ENCODE measurements around the gene MPHOSPH10. TPM values are rescaled to one million over a fixed set of nuclear protein-coding genes. Genes with fewer than 3 reads are reported as not detected.
"Not testable (repeated sequence)": the region's sequence is repeated elsewhere in the genome, so short reads cannot be mapped to it uniquely, and the experiment has no call there.

Gene MPHOSPH10
- total RNA-seq, 1 donor from 2014 or later: 61.4 TPM

DNA sequence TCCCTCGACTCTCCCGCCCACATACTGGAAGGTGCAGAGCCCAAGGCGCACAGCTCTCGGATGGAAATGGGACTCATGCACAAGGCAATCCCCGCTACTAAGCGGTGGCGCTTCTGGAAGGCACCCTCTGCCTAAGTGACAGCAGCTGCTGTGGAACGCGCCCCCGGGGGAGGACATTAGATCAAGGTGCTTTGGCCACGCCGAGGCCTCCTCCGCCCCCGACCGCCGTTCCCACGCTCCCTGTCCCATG lies 607 bp upstream of the MPHOSPH10 start:
- Mint-ChIP-seq H3K27ac (ENCODE audit: unreplicated experiment) (no peak overlapping the region), H3K4me1 (ENCODE audit: low read depth, unreplicated experiment) (peaks cover 3% of the 10 kb centered on the region), H3K36me3 (ENCODE audit: unreplicated experiment) (no peaks in the 10 kb centered on the region), H3K4me3 (ENCODE audit: unreplicated experiment) (no peak overlapping the region), H3K9me3 (ENCODE audit: unreplicated experiment) (peaks cover 2% of the 10 kb centered on the region), H3K27me3 (ENCODE audit: unreplicated experiment) (peaks cover 2% of the 10 kb centered on the region)
- no peak for DNase-seq
- no peak for TF ChIP-seq CTCF (IDR thresholded peaks at IDR 0.05; ENCODE audit: partially characterized antibody, unreplicated experiment)

DNA sequence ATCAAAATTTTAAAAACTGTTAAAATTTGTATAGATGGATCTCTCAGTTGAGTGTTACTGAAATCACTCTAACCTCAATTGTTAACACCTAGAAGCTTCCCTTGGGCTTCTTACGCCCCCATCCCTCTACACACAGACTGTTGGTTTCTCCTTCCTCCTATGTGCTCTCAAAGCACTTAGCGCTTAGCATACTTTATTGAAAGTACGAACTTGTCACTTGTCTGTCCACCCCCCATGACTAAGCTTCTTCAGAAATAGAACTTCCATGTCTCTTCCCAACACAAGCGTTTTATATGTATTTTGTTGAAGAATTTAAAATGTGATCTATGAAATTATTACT lies 441 bp downstream of the MPHOSPH10 start:
- peaks cover 3% of the 10 kb centered on the region for H3K4me1 Mint-ChIP-seq (ENCODE audit: low read depth, unreplicated experiment)
- peaks cover 2% of the 10 kb centered on the region for H3K9me3 Mint-ChIP-seq (ENCODE audit: unreplicated experiment)
- H3K27me3 Mint-ChIP-seq (ENCODE audit: unreplicated experiment): no peaks in the 10 kb centered on the region
- H3K4me3 Mint-ChIP-seq (ENCODE audit: unreplicated experiment): no peak overlapping the region
- no peaks in the 10 kb centered on the region for H3K36me3 Mint-ChIP-seq (ENCODE audit: unreplicated experiment)
- no peak overlapping the region for H3K27ac Mint-ChIP-seq (ENCODE audit: unreplicated experiment)
- TF ChIP-seq CTCF (IDR thresholded peaks at IDR 0.05; ENCODE audit: partially characterized antibody, unreplicated experiment): no peak
- no peak for DNase-seq

GRCh38 chr2:71131387-71132166 lies 1.1 kb downstream of the MPHOSPH10 start:
- not testable (repeated sequence) for H3K9me3 Mint-ChIP-seq (ENCODE audit: unreplicated experiment); H3K27ac Mint-ChIP-seq (ENCODE audit: unreplicated experiment); H3K36me3 Mint-ChIP-seq (ENCODE audit: unreplicated experiment); H3K27me3 Mint-ChIP-seq (ENCODE audit: unreplicated experiment); H3K4me1 Mint-ChIP-seq (ENCODE audit: low read depth, unreplicated experiment); H3K4me3 Mint-ChIP-seq (ENCODE audit: unreplicated experiment); DNase-seq

GRCh38 chr2:71133603-71134002 lies 3.2 kb downstream of the MPHOSPH10 start:
- Mint-ChIP-seq H3K36me3 (ENCODE audit: unreplicated experiment) (peaks cover 5% of the 10 kb centered on the region), H3K4me3 (ENCODE audit: unreplicated experiment) (no peak overlapping the region), H3K4me1 (ENCODE audit: low read depth, unreplicated experiment) (peaks cover 2% of the 10 kb centered on the region), H3K27ac (ENCODE audit: unreplicated experiment) (peak overlapping the region; percentile 25), H3K27me3 (ENCODE audit: unreplicated experiment) (no peaks in the 10 kb centered on the region), H3K9me3 (ENCODE audit: unreplicated experiment) (peaks cover 2% of the 10 kb centered on the region)
- no peak for DNase-seq
- no peak for TF ChIP-seq CTCF (IDR thresholded peaks at IDR 0.05; ENCODE audit: partially characterized antibody, unreplicated experiment)

GRCh38 chr2:71136174-71136573 lies 5.7 kb downstream of the MPHOSPH10 start:
- no peak for TF ChIP-seq CTCF (IDR thresholded peaks at IDR 0.05; ENCODE audit: partially characterized antibody, unreplicated experiment)
- H3K9me3 Mint-ChIP-seq (ENCODE audit: unreplicated experiment): no peaks in the 10 kb centered on the region
- no peak overlapping the region for H3K27ac Mint-ChIP-seq (ENCODE audit: unreplicated experiment)
- H3K4me3 Mint-ChIP-seq (ENCODE audit: unreplicated experiment): no peak overlapping the region
- peaks cover 5% of the 10 kb centered on the region for H3K36me3 Mint-ChIP-seq (ENCODE audit: unreplicated experiment)
- DNase-seq: no peak
- no peaks in the 10 kb centered on the region for H3K27me3 Mint-ChIP-seq (ENCODE audit: unreplicated experiment)
- no peaks in the 10 kb centered on the region for H3K4me1 Mint-ChIP-seq (ENCODE audit: low read depth, unreplicated experiment)

Measured in glutamatergic neuron (in vitro differentiated cells).